ENCODE data around the gene VWC2L.

Gene VWC2L

DNA sequence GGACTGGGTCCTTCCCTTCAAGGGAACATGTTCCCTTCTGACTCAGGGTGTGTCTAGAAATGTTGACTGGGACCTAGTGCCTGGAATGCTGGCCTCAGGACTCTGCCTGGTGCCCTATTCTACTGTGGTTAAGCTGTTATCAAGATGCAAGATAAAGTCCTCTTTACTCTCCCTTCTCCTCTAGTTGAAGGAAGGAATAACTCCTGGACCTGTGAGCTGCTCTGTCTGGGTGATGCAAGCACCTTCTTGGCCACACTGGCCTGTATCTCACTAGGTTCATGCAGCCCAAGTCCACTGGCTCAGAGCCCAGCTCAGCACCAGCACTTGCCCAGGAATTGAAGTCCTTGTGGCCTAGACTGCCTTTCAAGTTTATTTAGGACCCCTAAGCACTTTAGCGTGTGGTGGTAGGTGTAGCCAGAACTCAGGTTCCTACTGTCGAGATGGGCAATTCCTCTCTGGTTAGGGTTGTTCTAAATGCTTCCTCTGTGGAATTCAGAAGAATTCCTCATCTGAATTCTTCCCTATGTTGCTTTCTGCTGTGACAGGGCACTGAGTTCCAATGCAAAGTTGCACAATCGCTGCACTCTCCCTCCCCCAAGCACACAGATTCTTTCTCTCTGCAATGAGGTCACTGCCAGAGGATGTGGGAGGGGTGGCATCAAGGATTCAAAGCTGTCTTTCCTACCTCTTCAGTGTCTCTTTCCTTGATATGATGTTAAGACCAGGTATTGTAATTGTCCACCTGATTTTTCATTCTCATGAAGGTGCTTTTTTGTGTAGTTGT, 54.7 kb downstream of the VWC2L start:
- DNase-seq (ENCODE audit: low spot score) = no peak

DNA sequence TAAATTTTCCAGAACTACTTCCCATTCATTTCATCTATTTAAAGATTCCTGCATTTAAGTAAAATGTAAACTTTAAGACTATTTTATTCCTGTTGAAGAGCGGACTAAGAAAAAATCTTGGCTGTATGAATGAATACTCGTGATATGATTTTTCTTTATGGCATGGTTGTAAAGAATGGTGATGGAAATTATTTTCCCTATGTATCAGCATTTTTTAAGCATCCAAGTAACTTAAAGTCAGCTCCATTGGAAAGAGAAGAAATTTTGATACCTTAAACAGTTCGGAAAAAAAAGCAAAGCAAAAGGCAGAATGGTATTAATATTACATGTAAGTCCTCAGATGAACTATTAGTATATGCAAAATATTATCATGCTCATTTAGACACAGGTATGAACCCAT, 58.9 kb downstream of the VWC2L start:
- no peak for DNase-seq (ENCODE audit: low spot score)

DNA sequence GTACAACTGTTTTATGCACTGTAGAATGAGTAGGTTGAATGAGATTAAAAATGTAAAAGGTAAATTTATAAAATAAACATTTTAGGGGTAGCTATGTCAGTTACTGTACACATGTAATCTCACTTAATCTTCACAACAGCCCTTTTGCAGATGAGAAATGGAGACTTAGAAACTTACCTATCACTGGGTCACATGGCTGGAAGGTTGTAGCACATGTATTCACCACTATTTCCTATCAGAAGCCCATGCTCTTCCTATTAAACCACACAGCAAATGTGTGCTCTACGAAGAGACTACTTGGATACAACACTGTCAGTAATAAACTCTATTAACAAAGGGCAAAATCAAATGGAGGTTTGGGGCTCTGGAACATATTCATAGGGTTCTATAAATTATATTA, 60.5 kb downstream of the VWC2L start:
- no peak for DNase-seq (ENCODE audit: low spot score)

DNA sequence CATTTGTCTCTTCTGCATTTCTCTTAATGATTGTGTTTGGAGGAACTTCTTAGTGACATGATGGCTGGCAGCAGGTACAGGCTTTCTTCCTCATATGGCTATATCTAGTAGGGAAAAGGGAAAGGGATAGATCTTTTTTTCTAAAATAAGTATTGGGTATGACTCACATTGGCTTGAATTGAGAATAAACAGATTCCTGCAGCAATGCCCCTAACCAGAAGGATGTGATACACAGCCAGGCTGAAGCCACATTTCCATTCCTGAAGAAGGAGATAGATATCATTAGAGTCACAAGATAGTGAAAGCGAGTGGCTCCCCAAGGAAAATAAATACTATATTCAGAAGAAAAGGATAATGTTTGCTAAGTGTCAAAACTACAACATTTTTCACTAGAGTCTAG, 61.1 kb downstream of the VWC2L start:
- no peak for DNase-seq (ENCODE audit: low spot score)

DNA sequence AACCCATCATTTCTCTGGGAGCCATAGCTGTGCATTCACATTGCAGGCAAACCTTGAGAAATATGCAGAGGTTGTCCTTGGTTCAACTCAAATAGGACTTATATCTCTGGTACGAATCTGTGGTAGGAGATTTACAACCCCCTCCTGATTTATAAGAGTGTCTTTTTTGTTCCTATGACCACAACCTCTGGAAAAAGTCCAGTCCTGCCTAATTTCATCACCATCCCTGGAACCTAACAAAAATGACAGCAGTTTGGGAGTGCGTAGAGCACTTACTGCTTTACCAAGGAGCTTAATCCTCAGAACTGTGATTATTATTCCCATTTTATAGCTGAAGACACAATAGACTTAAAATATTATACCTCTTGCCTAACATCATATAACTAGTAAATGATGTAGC, 66.5 kb downstream of the VWC2L start:
- DNase-seq (ENCODE audit: low spot score) = peak; percentile 75

DNA sequence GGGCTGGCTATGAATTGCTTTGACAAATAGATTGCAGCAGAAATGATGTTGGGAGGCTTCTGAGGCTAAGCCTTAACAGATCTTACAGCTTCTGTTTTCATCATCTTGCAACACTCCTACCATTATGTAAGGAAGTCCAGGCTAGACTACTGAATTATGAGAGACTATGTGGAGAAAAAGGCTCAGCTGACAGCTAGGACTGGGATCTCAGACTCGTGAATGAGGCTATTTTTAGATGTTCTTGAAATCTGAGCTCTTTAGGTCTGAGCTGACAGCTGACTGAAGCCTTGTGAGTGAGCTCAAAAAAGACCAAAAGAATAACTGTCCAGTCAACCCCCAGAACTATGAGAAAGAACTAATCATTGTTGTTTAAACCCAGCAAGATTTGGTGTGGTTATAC, 70.3 kb downstream of the VWC2L start:
- DNase-seq (ENCODE audit: low spot score) = peak; percentile 36

DNA sequence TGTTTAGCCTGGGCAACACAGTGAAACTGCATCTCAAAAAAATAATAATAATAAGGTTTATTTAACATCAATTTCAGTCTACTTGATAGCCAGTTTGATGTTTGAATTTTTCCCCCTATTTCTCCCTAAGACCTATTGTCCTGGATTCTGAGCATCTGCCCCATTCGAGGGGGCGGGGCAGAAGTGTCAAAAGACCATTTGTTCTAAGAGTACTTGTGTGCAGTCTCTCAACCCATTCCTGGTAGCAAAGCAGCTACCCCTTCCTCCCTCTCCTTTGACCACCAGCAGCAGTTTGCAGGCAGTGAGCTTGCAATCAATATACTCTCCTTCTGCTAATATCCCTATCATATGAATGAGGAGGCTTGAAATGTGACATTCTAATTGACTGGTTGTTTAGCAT, 71.9 kb downstream of the VWC2L start:
- DNase-seq (ENCODE audit: low spot score) = no peak

DNA sequence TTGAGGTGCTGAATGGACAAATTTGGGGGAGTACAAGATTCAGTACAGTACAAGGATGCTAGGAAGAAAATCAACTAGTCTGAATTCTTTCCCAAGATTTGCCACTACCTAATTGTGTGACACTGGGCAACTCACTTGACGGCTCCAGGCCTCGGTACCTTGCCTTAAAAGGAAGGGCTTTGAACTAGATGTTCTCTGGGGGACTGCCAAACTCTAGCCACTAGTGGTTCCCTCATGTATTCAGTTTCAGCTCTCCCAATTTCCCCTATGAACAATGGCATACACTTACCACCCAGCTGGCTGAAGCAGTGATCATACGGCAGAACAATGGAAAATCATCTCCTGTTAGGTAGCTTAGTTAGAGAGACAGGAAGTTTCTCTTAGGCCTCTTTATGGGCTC, 73.4 kb downstream of the VWC2L start:
- DNase-seq (ENCODE audit: low spot score) = no peak

DNA sequence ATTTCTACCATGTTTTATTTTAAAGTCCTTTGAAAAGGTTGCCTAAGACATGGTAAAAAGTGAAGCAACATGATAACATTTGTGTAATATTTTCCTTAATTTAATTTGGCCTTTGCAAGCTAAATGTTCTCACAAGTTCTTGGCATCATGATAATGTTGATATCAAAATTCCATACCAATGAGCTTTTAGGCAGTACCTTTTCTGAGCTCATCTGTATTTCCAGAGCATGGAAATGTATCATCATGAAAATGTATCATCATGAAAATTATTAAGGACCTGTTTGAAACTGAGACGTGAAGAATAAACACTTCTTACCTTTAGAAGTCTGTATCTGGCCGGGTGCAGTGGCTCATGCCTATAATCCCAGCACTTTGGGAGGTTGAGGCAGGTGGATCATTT, 73.8 kb downstream of the VWC2L start:
- DNase-seq (ENCODE audit: low spot score) = no peak

DNA sequence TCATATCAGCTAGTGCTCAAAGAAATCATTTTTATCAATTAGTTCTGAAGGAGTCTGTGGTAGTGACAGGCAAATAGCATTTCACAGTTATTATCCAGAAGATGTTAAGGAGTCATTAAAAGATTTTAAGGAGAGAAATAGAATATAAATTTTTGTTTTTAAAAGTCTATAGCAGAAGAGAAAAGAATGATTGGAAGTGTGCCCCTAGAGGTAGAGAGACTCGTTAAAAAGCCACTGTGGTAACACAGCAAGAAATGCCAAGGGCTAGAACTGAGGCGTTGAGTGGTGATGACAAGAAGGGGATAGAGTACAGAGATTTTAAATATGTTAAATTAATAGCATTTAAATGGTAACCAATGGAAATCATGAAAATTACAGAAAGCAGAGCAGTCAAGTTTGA, 78.3 kb downstream of the VWC2L start:
- peak; percentile 30 for DNase-seq (ENCODE audit: low spot score)

DNA sequence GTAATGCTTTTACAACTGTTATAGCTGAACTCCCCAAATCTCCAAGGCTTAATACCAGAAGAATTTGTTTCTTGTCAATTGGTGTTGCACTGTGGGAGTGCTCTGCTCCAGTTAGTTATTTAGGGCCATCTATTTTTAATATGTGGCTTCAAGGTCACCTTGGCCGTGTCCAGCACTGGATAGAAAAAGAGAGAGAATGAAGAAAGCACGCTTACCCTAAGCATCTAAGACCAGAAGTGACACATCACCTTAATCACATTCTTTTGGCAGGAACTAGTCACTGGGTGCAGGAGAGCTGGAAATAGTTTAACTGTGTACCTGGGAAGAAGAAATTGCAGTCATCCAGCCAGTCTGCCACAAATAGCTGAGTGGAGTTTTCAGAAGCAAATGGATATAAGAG, 78.8 kb downstream of the VWC2L start:
- no peak for DNase-seq (ENCODE audit: low spot score)

DNA sequence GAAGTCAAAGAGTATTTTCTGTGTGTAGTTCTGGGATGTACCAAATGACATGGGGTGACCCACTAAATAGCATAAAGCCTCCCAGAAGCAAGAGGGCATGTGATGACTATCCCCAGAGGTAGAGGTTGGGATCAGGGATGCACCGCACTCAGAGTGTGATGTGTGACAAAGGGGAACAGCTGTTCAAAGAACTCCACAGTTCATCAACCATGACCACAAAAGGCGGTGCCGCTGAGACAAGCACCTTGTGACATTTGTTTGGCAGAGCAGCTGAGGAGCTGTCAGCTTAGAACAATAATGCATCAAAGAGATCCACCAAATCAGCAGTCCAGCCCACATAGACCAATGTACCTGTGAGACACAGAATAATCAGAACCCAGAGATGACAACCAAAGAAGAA, 81.3 kb downstream of the VWC2L start:
- no peak for DNase-seq (ENCODE audit: low spot score)

DNA sequence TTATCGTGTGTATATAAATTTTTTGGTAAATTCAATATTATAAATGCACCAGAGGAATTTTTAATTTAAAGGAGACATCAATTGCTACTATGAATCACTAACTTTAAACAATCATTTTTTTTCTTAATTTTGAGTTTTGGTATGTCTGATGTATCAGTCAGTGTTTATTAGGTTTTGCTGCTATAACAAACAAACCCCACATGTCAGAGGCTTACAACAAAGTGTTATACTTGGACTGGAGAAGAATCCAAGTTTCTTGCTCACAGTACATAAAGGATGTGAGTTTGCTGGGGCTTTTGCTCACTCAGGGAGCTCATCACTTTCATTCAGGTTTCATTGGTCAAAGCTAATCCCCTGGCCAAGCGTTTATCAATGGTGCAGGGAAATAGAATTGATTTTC, 81.8 kb downstream of the VWC2L start:
- DNase-seq (ENCODE audit: low spot score) = no peak

DNA sequence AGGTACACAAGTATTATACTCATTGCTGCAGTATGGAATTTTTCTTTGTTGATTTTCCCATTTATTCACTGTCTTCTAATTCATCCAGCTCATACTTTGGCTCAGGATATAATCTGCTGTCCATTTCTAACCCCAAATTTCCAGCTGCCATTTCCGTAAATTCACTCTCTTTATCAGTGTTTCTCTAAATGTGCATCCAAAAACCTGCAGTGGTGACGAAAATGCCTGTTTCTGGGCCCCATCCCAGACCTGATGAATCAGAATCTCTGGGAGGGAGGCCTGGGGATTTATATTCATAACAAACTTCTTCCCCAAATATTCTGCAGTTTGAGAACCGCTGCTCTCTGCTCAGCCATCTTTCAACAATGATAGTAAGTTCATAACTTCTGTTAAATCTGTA, 86.6 kb downstream of the VWC2L start:
- no peak for DNase-seq (ENCODE audit: low spot score)

DNA sequence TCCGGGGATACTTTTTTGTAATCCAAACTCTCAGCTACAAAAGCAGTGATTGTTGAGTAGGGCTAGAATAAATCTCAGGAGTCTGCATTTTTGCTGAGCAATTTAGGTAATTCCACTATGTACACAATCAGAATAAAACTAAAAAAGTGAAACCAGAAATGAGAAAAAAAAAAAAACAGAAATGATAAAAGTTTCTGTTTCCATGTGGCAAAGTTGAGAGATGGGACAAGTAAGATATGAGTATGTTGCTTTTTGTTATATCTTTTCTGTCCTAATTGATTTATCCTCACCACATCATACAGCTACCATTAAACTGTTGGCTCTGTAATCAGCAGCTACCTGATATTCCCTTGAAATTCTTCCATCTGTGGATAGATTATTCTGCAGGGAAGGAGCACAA, 92.7 kb downstream of the VWC2L start:
- no peak for DNase-seq (ENCODE audit: low spot score)

DNA sequence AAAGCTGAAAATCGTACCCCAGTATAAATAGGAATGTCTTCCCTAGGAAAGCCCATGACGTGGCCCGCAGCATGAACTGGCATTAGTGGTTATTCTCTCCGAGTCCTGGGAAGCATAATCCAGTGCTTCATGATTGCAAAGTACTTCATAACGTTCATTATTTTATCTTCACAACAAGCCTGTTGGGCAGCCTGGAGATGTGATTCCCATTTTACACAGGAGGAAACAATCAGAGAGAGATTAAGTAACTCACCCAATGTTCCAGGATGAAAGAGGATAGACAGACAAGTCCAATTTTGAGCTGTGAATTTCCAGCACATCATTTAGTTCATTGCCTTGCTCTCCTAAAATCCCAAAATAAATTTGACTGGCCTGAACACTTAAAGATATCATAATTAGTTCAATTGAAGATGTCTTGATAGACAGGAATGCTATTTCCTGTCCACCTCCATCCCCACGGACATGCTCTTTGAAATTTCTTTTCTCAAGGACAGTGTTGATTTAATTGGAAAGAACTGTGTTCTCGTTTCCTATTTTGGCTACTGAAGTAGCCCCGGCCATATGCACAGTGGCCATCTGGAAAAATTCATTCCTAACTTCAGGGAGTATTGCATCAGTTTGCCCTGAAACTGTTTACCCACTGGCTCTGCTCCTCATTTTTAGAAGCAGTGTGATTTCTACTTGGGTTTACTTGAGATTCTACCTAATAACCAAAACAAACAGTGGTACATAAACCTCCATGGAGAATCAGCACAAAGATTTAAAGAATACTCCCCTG, 93.9 kb downstream of the VWC2L start:
- DNase-seq (ENCODE audit: low spot score) = no peak

DNA sequence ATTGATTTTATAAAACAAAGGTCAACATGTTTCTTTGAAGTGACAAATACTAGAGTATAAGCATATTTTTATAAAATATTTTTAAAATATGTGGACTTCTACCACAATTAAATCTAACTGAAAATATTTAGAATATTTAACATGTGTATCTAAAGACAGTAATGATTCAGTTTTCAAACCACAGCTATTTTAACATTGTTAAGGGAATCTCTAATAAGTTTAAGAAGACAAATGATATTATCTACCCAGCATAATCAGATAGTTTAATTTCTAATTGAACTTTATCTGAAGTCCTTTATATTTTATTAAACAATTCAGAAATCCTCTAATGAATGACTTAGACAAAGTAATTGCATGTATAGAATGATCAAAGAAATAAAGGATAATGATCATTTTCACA, 96.2 kb downstream of the VWC2L start:
- no peak for DNase-seq (ENCODE audit: low spot score)

DNA sequence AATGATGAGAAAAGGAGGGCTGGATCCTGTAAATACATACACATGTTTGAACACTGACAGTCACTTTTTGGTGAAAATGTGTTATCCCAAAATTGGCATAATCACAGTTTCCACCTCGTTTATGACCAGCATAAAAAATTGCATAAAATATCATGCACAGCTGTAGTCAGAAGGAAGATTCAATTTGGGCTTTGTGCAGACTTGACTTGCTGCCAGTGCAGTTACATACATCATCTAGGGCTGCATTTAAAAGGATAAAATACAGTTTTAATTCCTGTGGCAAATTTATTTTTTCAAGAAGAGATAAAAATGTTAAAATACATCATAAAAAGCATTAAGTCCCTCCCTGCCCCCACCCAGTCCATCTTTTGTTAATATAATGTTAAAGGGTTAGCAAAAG, 103.8 kb downstream of the VWC2L start:
- DNase-seq (ENCODE audit: low spot score) = no peak

DNA sequence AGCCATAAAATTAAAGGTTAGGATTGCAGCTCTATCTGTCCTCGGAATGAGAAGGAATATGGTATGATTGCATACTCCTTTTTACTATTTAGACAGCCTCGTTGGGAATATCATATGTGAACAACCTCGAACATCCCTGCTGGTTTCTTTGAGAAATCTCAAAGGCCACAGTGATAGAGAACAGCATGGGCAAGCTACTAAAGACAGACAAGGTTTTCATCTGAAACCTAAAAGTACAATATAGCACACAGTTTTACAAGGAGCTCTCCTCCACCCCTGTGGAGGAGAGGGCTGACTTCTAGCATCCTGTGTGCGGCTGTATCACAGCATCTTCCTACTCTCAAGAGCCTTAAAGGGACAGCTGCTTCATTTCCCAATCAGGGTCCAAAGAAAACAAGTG, 104.3 kb downstream of the VWC2L start:
- no peak for DNase-seq (ENCODE audit: low spot score)

DNA sequence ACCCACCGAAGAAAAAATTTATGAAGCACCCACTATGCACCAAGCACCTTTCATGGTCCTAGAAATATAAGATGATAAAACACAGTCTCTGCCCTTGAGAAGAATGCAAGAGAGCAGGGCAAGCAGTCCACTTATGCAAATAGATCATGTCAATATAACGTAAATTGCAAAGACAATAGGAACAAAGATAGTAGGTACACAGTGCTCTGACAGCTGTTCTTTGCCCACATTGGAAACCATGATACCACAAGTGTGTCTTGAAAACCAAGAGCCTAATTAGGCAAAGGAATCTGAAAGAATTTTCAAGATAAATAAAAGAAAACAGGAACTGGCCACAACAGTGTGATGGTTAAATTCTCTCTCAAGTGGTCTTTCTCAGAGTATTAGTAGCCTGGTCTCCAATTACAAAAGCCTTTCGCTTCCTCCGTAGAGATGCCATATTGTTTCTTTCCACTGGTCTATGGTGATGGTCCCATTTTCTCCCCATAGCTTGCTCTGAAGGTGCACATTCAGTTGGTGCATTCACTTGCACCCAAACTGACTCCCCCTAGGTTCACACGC, 108.5 kb downstream of the VWC2L start:
- no peak for DNase-seq (ENCODE audit: low spot score)

DNA sequence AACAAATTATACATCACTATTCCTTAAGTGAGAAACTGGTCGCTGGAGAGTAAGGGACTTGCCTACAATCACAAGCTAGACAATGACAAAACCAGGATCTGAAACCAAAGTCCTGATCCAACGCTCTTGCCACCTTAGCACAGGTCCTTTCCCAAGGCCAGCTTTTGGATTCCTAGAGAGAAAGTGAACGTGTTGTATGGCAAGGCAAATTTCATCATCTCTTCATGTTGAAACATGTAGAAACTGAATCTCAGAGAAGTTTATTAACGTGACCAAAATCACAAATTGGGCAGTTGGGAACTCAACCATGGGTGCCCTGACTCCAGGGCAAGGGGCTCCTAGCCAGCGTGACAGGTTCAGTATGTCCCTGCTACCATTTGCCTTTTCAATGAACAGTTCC, 118.2 kb downstream of the VWC2L start:
- DNase-seq (ENCODE audit: low spot score) = no peak

DNA sequence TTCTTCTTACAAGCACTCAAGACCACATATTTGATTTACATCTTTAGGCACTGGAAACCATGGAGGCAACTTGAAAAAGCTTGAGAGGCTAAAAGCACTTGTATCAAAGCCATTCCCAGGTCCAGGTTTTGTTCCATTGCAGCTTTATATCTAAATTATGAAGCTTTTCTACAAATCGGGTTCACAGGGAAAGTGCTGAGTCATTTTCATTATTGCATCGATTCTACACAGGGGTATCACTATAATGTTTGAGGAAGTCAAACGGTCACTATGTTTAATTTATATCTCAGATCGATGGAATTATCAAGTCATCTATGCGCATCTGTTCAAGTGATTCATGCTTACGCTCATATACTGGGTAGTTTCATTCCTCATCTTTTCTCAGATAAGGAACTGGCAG, 118.7 kb downstream of the VWC2L start:
- DNase-seq (ENCODE audit: low spot score) = no peak

DNA sequence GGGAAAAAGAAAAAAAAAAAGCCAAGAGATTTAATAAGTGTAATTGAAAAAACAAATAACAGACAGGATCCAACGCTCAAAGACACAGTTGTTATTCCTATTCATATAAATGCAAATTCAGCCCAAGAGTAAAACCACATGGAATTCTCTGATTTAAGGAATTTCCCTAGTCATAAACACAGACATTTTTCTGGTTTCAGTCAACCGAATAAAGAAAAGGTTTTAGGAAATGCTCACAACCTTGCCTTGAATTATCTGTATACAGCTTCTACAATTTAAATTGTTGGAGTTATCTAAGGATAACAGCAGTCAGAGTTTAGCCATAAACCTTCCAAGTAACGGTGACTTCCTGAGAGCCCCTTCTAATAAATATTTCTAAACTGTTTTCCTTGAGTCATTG, 122.7 kb downstream of the VWC2L start:
- DNase-seq (ENCODE audit: low spot score) = no peak

Measured in SK-N-DZ (cell line).